ENCODE data around the gene HS6ST3.

HS6ST3 gene

GRCh38 chr13:96203471-96203870 lies 113.6 kb downstream of the HS6ST3 start:
- DNase-seq: no peak

DNA sequence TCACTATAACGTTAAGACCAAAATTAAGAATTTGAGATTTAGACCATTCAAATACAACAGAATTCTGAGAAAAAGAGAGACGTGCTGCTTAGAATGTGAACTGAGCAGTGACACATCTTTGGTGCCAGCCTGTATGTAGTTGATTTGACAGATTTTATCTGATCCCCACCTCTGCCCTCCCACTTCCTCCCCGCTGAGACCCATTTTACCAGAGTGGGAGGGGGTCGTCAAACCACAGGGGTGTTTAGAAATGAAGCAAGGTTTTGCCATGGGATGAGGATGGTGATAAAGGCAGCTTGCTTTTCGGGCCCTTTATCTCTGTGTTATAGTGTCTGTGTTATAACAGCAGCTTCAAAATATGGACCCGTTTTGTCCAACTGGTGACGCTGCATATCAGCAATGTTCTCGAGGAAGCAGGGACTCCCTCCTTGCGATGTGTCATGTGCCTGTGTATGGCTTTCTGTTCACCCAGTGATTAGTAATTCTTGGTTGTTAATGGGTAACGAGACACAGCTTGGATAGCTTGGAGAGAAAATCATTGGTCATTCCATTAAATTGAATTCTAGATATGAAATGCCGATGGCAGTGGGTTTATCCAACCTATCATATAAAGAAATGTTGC lies 125.0 kb downstream of the HS6ST3 start:
- no peak for DNase-seq

DNA sequence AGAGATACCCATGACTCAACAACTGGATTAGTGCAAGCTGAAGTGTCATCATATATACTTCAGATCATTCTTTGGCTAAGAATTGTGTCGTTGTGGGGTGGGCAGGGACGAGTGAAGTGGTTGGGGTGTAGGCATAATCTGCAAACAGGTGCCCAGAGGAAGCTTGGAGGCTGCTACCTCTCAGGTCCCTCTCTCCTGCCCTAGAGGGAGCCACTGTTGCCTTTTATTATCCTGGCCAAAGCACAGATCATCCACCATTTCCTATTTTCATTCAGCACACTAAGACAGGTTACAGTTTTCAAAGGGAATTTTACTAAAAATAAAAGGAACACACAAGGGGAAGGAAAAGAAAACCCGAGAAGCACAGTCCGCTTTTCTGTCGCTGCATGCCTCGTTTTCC lies 126.6 kb downstream of the HS6ST3 start:
- no peak for DNase-seq

GRCh38 chr13:96218475-96218874 lies 128.6 kb downstream of the HS6ST3 start:
- DNase-seq: no peak

- no peak for DNase-seq
Observed at GRCh38 chr13:96221471-96221870, 131.6 kb downstream of the HS6ST3 start.

- no peak for DNase-seq
Observed at GRCh38 chr13:96223231-96223630, 133.3 kb downstream of the HS6ST3 start.

DNA sequence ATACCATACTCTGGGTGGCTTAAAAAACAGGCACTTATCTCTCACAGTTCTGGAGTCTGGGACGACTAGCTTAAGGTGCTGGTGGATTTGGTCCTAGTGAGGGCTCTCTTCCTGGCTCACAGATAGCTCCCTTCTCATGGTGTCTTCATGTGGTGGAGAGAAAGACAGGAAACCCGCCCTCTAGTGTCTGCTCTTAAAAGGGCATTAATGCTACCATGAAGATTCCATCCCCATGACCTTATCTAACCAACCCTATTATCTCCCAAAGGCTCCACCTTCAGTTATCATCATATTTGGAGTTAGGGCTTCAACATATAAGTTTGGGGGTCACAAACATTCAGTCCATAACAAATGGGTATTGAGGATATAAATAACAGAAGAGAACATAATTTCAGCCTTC lies 139.4 kb downstream of the HS6ST3 start:
- peak; percentile 38 for DNase-seq

GRCh38 chr13:96238241-96238640 lies 148.3 kb downstream of the HS6ST3 start:
- DNase-seq: no peak

DNA sequence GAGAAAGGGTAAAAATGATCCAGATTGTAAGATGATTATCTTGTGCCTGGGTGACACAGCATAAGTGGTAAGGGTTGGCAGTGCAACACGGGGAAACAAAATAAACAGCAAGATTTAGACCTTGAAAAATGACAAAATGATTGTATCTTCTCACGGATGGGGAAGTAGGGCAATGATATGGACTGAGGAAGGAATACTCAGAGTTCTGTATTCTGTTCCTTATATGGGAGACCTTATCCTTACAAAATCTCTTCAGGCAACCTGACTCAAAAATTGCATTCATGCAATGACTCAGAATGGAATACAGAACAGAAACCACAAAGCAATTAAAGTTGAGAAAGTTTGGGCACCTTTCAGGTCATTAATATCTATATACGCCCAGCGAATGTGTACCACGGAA lies 149.0 kb downstream of the HS6ST3 start:
- no peak for DNase-seq

- no peak for DNase-seq
Observed at GRCh38 chr13:96243376-96243775, 153.5 kb downstream of the HS6ST3 start.

- DNase-seq: no peak
Observed at GRCh38 chr13:96248103-96248502, 158.2 kb downstream of the HS6ST3 start.

DNA sequence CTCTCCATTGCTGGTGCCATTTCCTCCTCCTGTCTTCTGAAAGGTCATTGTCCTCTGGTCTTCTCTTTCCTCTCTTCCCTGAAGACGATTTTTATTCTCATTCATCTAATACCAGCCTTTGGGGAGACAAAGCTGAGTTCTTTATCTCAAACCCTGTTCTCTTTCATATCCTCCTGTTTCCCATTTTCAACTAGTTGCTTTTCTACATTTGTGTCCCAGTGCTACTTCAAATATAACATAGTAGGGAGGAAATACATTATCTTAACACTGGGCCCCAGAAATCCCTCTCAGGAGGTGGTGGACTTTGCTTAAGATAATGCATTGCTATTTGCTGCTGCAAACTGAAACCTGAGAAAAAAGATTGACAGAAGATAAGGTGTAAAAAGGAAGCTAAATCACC lies 159.1 kb downstream of the HS6ST3 start:
- no peak for DNase-seq

DNA sequence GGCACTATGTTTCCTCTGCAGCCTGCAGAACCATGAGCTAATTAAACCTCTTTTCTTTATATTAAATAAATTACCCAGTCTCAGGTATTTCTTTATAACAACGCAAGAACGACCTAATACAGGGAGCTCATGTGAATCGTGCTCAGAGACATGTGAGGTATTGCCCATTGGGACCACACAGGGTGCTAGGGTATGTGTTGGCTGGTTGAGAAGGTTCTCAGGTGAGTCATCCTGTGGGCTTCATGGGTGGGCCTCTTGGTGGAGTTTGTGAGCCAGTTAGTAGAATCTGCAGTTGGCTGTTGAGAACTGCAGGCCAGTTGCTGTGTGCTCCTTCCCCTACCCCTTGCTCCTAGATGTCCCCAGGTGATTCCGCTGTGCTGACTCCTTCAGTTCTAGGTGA lies 163.0 kb downstream of the HS6ST3 start:
- DNase-seq: no peak

- no peak for DNase-seq
Observed at GRCh38 chr13:96273196-96273595, 183.3 kb downstream of the HS6ST3 start.

GRCh38 chr13:96274046-96274445 lies 184.1 kb downstream of the HS6ST3 start:
- no peak for DNase-seq

GRCh38 chr13:96279904-96280303 lies 190.0 kb downstream of the HS6ST3 start:
- no peak for DNase-seq

GRCh38 chr13:96284971-96285370 lies 195.1 kb downstream of the HS6ST3 start:
- no peak for DNase-seq

DNA sequence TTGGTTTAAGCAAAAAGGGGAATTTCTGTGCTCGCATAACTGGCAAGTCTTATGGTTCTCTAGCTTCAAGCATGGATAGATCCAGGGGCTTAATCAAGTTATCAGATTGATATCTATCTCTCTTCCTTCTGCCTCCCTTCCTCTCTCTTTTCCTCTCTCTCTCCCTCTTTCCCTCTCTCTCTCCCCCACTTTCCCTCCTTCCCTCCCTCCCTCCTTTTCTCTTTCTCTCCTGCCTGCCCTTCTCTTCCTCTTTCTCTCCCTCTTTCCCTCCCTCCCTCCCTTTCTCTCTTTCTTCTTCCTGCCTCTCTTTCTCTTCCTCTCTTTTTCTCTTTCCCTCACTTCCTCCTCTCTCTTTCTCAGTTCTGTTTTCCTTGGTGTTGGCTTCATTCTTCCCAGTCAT lies 195.8 kb downstream of the HS6ST3 start:
- no peak for DNase-seq

- no peak for DNase-seq
Observed at GRCh38 chr13:96294930-96295881, 205.3 kb downstream of the HS6ST3 start.

- no peak for DNase-seq
Observed at GRCh38 chr13:96297360-96297759, 207.5 kb downstream of the HS6ST3 start.

- DNase-seq: no peak
Observed at GRCh38 chr13:96299235-96299634, 209.3 kb downstream of the HS6ST3 start.

DNA sequence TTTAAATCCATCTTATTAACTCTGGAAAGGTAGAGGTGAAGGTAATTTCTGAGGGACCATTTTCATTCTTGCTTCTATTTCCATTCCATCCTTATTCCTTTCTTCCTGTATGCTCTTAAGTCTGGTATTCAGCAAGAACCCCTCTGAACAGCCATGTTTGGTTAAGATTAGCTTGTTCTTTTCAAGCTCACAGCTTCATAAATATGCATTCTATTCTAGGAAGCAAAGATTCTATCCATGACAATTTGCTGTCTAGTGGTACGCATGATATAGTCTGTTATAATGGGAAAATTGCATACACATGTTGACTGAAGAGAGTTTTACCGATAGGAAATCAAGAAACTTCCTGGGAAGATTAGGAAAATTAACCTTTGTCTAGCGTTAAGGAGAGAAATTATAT lies 218.7 kb downstream of the HS6ST3 start:
- DNase-seq: no peak

DNA sequence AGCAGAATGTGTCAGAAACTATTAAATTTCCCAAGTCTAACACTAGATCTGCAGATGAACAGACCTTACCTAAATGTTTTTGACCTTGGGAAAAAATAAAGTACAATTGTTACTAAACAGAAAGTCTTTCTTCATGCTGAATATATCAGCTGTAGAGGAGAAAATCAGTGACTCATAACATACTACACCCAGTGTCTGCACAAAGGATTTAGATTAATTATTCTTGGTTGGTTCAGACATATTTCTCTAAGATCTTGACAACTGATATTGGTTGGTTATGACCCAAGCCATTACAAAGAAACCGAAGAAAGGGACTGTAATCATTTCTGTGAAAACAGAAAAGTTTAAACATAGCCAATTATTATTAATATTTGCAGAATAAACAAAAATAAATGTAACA lies 225.1 kb downstream of the HS6ST3 start:
- no peak for DNase-seq

DNA sequence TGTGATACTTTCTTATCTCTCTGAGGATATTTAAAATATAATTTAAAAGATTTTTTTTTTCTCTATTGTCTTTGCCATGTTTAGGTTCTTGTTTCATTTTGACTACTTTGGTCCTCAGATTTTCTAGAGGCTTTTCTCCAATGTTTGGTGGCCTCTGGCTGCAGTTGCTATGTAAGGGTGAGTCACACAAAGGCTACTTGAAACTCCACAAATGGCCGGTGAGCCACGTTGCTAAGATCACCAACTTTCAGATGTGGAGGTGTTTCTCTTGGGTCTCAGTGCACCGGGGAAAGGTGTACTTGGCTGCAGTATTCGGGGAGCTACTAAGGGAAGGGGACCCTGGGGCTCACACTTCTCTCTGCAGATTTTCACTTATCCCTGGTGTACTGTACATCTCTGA lies 248.1 kb downstream of the HS6ST3 start:
- no peak for DNase-seq

GRCh38 chr13:96342286-96342685 lies 252.4 kb downstream of the HS6ST3 start:
- no peak for DNase-seq
